ENCODE data around the gene KLHL33. TPM values are rescaled to one million over a fixed set of nuclear protein-coding genes. Genes with fewer than 3 reads are reported as not detected.

The KLHL33 gene
- total RNA-seq, 2 experiments from 2014 or later: 3.4 to 3.6 TPM

Other genes with a start within 250 kb of the KLHL33 start
- not detected for gene OR11G2, start 245.3 kb downstream of the KLHL33 start, total RNA-seq
- gene OR11H6, start 212.5 kb downstream of the KLHL33 start, total RNA-seq: not detected
- not detected for gene OR11H7, start 207.2 kb downstream of the KLHL33 start, total RNA-seq
- gene OR11H4, start 196.9 kb downstream of the KLHL33 start, total RNA-seq: not detected
- 10 to 100 TPM; 21.9 to 22.2 TPM for gene TTC5, start 130.2 kb downstream of the KLHL33 start, total RNA-seq
- 10 to 100 TPM; 35.0 to 39.5 TPM for gene CCNB1IP1, start 102.9 kb downstream of the KLHL33 start, total RNA-seq
- 10 to 100 TPM; 28.3 to 32.7 TPM for gene PARP2, start 92.5 kb downstream of the KLHL33 start, total RNA-seq
- gene TEP1, start 22.7 kb downstream of the KLHL33 start, total RNA-seq: 10 to 100 TPM; 57.9 to 68.3 TPM
- 10 to 100 TPM; 63.5 to 65.3 TPM for gene OSGEP, start 18.6 kb upstream of the KLHL33 start, total RNA-seq
- gene APEX1, start 19.1 kb upstream of the KLHL33 start, total RNA-seq: 100 to 1,000 TPM; 118 to 123 TPM
- 10 to 100 TPM; 42.4 to 45.8 TPM for gene PIP4P1, start 25.3 kb upstream of the KLHL33 start, total RNA-seq
- 100 to 1,000 TPM; 135 to 141 TPM for gene PNP, start 33.2 kb upstream of the KLHL33 start, total RNA-seq
- 1 to 10 TPM in 1 of 2 experiments, under 1 TPM in 1; 0.44 to 1.2 TPM for gene RNASE10, start 69.4 kb upstream of the KLHL33 start, total RNA-seq
- not detected for gene RNASE9, start 124.9 kb upstream of the KLHL33 start, total RNA-seq
- not detected for gene RNASE11, start 151.8 kb upstream of the KLHL33 start, total RNA-seq
- not detected for gene RNASE12, start 155.2 kb upstream of the KLHL33 start, total RNA-seq
- not detected for gene OR6S1, start 205.5 kb upstream of the KLHL33 start, total RNA-seq
- gene RNASE4, start 248.4 kb upstream of the KLHL33 start, total RNA-seq: 1 to 10 TPM in 1 of 2 experiments, under 1 TPM in 1; 0.62 to 1.0 TPM

Measured in activated naive CD8-positive, alpha-beta T cell treated with anti-CD3 and anti-CD28 coated beads, Interleukin-2, amount 10 ng/mL, durations not matched to agents 7 days and 5 days (primary cell).